Subcutaneous adipose tissue (tissue), 4 donors: ENCODE results near the gene DUSP28. TPM values are rescaled to one million over a fixed set of nuclear protein-coding genes. Genes with fewer than 3 reads are reported as not detected.

Experiments
- CTCF ChIP-seq: fragments of 450-650 bp; IDR thresholded peaks from one replicate; pipeline ENCODE4 v1.5.1; 2016; ENCODE audit warnings: low read depth, mild to moderate bottlenecking, control low read depth, antibody characterized with exemption, moderate library complexity
- total RNA-seq, 4 donors: library from RNA; depleted of rRNA; stranded (reverse); fragments of >200 nt; gene quantifications; one replicate each; pipeline ENCODE4 v1.1.0, GENCODE V29; 2016

DUSP28 gene
- total RNA-seq, 4 donors from 2014 or later: 2.8 to 7.2 (median 4.8) TPM

- TF ChIP-seq CTCF: no peak
Observed at GRCh38 chr2:240558236-240558761, 1.9 kb upstream of the DUSP28 start.

GRCh38 chr2:240559286-240559685 lies 871 bp upstream of the DUSP28 start:
- TF ChIP-seq CTCF: no peak

- no peak for TF ChIP-seq CTCF
Observed at GRCh38 chr2:240560480-240561324, 545 bp downstream of the DUSP28 start.

GRCh38 chr2:240561325-240561971 lies 1.3 kb downstream of the DUSP28 start:
- no peak for TF ChIP-seq CTCF

- TF ChIP-seq CTCF: no peak
Observed at GRCh38 chr2:240563951-240564560, 3.9 kb downstream of the DUSP28 start.

- no peak for TF ChIP-seq CTCF
Observed at GRCh38 chr2:240564561-240565332, 4.6 kb downstream of the DUSP28 start.
